GM18505 (cell line): ENCODE data around the gene GRM7.

Experiments used
- ATAC-seq: cut with Tn5 transposase; IDR thresholded peaks from one replicate; pipeline ENCODE4 v1.9.1; 2021; ENCODE audit not compliant: unreplicated experiment
- POLR2A ChIP-seq: IDR thresholded peaks from 4 replicates; pipeline ENCODE4 v1.6.1; 2011; ENCODE audit warnings: borderline replicate concordance; ENCODE audit not compliant: insufficient read depth, insufficient read length; ENCODE audit errors: extremely low read depth

Gene GRM7

DNA sequence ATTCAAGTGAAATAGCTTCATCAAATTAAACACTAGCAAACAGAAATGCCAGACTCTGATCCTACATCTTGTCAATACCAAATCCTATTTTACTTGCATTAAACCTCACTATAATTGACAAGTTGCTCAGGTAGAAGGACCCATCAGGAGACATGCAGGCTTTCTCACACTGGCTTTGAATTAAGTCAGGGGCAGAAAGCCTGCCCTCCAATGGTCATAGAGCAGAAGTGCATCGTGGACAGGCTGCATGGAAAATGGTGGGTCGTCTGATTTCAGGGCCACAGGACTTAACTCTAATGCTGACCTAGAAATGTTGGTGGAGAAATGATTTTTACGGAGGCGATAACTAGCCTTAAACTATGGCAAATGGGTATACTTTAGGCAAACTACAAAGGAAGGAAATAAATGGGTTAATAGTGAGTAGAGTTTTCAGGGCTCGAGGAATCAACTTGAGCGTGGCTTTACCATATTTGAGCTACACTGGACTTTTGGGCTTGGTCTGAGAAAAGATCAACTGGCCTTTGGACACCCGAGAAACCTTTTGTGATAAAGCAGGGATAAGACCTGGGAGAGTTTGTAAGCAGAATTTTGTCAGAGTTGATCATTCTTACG lies 283.9 kb downstream of the GRM7 start:
- ATAC-seq: no peak
- no peak for TF ChIP-seq POLR2A

DNA sequence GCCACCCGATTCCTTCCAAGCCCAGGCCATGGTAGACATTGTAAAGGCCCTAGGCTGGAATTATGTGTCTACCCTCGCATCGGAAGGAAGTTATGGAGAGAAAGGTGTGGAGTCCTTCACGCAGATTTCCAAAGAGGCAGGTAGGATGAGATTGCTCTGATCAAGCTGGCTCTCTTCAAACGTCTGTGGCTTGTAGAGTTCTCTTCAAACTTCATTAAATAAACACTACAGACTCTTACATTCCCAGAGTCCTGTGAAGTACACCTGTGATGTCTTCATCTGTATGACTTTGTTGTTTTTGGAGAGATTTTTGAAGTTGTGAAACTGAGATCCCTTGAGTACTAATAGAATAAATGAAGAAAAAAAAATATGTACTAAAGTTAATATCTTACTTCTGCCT lies 285.6 kb downstream of the GRM7 start:
- no peak for ATAC-seq
- no peak for TF ChIP-seq POLR2A

DNA sequence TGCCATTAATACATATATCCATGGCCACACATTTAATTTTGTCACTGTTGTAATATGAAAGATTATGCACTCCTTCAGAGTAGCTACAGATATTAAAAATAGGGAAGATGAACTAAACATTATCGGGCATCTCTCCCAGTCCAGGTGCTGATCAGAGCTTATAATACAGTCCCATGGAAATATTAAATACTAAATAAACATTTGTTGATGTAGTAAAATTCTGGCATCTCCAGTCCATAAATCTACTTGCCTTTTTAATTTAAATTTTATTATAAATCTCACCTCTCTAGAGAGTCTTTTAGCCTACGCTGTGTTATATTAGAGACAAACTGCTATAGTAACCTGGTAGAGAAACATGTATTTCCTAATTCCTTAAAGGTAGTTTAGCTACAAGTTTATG lies 297.6 kb downstream of the GRM7 start:
- TF ChIP-seq POLR2A: no peak
- ATAC-seq: no peak

DNA sequence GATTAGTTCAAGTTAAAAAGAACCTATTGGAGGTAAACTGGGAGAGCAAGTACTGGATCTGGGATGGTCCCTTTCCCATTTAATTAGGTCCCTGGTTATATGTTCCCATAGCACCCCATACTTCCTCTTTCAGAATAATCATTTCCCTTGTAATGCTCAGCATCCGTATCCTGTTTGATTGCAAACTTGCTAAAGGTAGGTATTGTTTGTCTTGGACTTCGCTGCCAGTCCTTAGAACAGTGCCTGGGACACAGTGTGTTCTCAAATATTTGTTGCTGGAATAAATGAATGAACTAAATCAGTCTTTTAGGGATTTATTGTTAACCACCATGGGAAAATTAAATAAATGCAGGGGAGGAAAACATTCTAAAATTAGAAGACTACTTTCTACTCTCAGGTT lies 299.8 kb downstream of the GRM7 start:
- ATAC-seq: no peak
- no peak for TF ChIP-seq POLR2A

DNA sequence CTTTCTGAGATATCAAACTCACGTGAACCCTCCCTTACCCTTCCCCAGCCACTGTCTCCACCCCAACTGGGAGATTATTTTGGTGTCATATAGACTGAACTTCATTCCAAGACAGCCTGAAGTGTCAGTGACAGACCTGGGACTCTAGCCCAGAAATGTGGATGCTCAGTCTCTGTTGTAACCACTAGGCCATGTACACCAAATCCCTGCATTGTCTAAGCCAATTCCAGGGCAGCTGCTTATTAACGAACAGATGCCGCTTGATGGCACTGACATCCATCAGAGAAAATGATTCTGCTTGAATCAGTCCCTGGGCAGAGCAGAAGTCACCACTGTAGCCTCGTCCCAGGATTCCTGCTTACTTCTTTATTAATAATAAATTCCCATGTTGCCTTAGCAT lies 305.5 kb downstream of the GRM7 start:
- TF ChIP-seq POLR2A: no peak
- ATAC-seq: no peak

DNA sequence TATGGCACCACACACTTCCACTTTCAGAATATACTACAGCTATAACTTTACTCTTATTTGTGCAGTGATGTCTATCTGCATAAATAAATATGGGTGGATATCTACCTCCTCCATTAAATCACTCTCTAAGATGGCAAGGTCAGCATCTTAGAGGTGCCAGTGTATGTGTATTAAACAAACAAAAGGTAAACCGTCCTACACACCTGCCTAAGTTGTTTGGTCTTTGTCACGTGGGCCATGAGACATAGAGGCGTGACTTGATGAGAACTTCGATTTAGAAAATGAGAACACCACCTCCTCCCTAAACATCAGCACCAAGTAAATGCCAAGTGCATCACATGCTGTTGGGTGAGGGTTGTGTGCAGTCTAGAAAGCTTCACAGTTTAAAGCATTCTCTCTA lies 310.6 kb downstream of the GRM7 start:
- no peak for TF ChIP-seq POLR2A
- no peak for ATAC-seq

DNA sequence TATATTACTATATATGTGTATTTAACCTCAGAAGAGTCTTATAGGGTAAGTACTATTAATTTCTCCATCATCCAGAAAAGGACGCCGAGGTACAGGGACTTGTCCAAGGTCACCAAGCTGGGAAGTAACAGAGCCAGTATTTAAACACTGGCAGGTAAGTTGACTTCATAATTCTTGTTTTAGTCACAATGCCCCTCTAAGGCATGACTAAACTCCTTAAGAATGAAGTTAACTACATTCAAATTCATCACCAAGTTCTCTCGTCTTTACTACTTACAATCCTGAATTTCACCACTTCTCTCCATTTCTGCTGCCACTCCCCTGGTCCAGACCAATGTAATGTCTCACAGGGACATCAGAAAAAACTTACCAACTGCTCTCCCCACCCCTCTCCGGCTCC lies 312.1 kb downstream of the GRM7 start:
- no peak for ATAC-seq
- TF ChIP-seq POLR2A: no peak

DNA sequence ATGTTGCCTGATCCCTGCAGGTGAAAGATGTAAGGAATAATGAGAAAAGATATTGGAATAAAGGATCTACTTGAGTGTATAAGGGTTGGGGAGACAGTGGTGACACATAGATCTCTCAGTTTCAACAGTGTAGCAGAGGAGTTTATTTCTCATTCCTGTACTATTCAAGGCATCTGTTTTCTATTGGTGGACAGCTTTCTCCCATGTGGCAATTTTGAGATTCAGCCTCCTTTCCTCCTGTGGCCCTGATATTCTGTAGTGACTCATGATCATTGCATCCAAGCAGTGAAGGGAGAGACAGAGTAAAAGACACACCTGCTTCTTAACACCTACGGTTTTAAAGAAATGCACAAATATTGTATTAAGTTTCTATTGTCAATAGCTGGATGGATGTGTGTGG lies 327.6 kb downstream of the GRM7 start:
- no peak for TF ChIP-seq POLR2A
- no peak for ATAC-seq

DNA sequence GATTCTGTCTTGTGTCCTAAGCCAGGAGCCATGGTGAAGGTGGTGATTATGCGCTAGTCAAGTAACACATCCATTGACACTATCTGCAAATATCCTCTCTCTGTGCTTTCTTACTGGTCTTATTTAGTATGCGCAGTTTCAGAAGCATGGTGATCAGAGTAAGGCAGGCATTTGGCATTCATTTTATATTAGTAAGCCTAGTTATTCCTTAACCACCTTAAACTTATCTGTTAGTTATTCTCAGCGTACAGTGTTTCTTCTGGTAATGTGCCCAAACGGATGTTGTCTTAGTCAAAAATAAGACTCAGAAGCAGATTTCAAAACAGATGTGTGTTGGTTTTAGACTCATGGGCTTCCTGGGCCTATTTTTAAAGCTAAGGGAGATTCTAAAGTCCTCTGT lies 329.2 kb downstream of the GRM7 start:
- ATAC-seq: no peak
- TF ChIP-seq POLR2A: no peak

DNA sequence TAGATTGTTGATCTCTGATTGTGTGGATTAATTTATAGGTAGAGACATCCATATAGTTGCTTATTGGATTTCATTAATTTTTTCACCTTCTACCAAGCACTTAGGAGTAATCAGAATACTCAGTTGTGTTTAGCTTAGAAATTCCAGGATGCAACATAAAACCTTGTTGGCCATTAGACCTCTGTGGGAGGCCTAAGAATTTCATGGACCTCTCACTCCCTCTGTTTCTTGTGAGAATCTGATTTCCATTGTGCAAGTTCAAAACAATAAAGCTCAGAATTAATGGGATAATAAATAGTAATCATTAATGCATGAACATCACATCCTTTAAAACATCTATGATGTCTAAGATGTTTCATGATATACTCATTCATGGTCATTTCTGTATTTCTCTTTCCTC lies 332.4 kb downstream of the GRM7 start:
- TF ChIP-seq POLR2A: no peak
- no peak for ATAC-seq

DNA sequence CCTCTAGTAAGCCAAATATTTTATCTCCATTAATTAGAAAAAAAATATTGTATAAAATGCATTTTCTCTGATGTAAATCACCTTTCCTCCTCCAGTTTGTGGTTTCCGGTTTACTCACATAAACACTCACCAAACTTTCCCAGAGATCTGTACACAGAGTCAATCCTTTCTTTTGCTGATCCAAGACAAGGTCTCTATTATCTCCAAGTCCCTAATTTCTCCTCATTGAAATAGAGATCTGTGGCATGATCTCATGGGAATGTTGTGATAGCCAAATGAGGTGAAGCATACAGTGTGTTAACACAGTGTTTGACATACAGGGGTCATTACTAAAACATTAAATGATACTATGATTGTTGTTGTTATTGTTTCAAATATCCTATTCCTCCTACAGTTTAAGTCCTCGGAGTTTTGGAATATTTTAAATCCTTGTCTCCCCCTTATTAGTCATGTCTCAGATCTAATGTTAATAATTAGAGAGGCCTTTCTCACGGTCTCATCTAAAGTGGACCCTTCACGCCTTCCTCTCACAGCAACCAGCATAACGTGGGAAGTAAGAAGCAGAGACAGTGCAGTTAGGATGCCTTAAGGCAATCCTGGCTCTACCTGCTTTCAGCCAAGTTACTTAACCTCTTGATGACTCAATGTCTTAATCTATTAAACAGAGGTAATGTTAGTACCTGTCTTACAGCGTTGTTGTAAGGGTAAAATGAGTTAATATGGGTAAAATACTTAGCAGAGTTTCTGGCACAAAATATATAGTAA lies 333.3 kb downstream of the GRM7 start:
- no peak for TF ChIP-seq POLR2A
- no peak for ATAC-seq

DNA sequence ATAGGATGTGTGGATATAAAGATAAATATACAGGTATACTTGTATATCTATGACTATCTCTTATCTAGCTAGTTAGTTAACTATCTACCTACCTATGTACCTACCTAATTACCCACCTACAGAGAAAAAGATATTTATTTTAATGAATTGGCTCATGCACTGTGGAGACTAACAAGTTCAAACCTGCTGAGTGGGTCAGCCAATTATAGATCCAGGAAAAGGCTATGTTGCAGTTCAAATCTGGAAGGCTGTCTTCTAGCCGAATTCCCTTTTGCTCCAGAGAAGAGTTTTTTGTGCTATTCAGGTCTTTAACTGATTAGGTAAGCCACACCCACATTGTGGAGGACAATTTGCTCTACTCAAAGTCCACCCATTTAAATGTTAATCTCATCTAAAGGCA lies 335.0 kb downstream of the GRM7 start:
- no peak for TF ChIP-seq POLR2A
- no peak for ATAC-seq

DNA sequence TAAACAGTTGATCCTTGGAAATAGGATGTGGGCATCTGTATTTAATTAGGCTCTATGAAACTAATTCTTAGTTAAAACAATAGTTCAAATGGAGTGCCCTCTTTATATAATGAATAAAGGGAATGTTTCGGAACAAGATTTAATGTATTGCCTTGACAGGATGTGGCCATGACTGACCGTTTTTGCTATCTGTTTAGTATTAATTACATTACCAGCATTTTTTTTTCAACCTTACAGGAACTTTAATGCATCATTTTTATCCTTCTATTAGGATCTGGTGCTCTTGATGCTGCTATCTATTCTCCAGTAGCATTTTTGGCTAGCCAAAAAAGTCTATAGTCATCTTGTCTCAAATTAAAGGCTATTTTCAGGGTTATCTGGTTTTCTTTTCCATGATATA lies 340.9 kb downstream of the GRM7 start:
- TF ChIP-seq POLR2A: no peak
- no peak for ATAC-seq
